Thoracic aorta (tissue), 2 donors: ENCODE results near the gene STK38L. TPM values are rescaled to one million over a fixed set of nuclear protein-coding genes. Genes with fewer than 3 reads are reported as not detected.
A peak's percentile ranks its signal among the peaks of the same experiment; 100 is the strongest.

Source experiments
- ATAC-seq: fragments of 150-250 bp; one replicate; pipeline ENCODE4 v1.8.0; 2017; ENCODE audit warnings: low read depth; ENCODE audit not compliant: insufficient number of reproducible peaks, low FRiP score
- DNase-seq: peaks from one replicate; pipeline ENCODE4 v3.0.0-alpha.2; 2020; ENCODE audit warnings: low spot score
- H3K27ac ChIP-seq, 2 donors: fragments of 200-600 bp; sonication (generic); 1 replicate in 1 of 2; 2 replicates in 1 of 2; pipeline ENCODE4 v1.5.1; 2016; ENCODE audit warnings: mild to moderate bottlenecking in 2 of 2, moderate library complexity in 2 of 2
- H3K27me3 ChIP-seq: fragments of 200-600 bp; sonication (generic); replicated peaks from 2 replicates; pipeline ENCODE4 v1.6.0; 2016; ENCODE audit warnings: mild to moderate bottlenecking; ENCODE audit not compliant: insufficient read depth
- H3K36me3 ChIP-seq: fragments of 200-600 bp; sonication (generic); one replicate; pipeline ENCODE4 v1.5.1; 2016
- H3K4me1 ChIP-seq, 2 donors: fragments of 200-600 bp; sonication (generic); 1 replicate in 1 of 2; 2 replicates in 1 of 2; pipeline versions ENCODE4 v1.5.1 to v1.6.0; 2016; ENCODE audit warnings: low read depth in 2 of 2, mild to moderate bottlenecking in 1 of 2; ENCODE audit not compliant: control insufficient read depth in 1 of 2
- H3K4me3 ChIP-seq: fragments of 200-600 bp; sonication (generic); 2 replicates; pipeline ENCODE4 v1.5.1; 2016; ENCODE audit warnings: mild to moderate bottlenecking
- H3K9me3 ChIP-seq: fragments of 200-600 bp; sonication (generic); 2 replicates; pipeline ENCODE4 v1.5.1; 2016
- total RNA-seq, 2 donors: library from RNA; depleted of rRNA; stranded (reverse); fragments of >200 nt; gene quantifications; one replicate each; pipeline versions ENCODE4 v1.1.0 to v1.2.3, GENCODE V29; 2016
- TF ChIP-seq, protein P1 (sequence below): fragments of 200-600 bp; sonication (generic); IDR thresholded peaks from one replicate; pipeline ENCODE4 v1.5.1; 2019; ENCODE audit warnings: antibody characterized with exemption

STK38L gene
- 100 to 1,000 TPM; 216 to 227 TPM for total RNA-seq

DNA sequence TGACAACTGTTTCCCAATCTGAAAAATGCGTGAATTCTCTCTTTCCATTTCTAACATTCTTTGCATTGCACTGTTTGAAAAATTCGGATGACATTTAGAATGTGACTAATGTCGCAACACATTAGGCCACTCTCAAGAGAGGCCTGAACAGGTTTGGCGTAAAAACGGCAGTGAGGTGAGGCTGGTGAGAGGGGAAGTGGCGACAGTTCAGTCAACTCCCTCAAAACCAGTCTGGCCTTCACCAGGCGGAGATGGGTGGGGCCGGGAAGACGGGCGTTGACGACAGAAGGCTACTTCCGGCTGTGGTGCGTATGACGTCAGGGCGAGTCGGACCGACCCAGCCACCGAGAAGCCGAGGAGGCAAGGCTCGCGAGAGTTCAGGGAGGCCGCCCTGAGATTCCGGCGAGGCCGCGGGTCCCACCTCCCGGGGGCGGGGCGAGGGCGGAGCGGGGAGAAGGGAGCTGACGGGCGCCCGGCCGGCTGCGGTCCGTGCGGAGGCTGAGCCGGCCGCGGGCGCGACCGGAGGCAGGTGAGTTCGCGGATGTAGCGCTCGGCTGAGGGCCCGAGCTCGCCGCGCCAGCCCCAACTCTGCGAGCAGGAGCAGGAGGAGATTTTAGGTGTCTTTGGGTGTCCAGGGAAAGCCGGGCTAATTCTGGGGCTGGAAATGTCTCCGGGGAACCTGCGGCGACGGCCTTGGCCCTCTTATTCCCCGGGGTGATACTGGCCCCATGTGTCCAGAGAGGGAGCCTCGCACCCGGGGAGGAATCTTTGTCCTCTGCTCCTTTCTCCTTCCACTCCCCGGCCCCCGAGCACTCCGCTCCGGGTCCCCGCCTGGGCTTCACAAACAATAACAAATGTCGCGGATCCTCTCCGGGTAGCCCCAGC lies at the start of gene STK38L:
Gene STK38L, plus strand, starts transcription at position 483 of the 885 bp plus-strand sequence. CDS start 53,435 bp downstream, outside the sequence.
- peak; percentile 98 for ATAC-seq
- Histone ChIP-seq H3K9me3 (no peaks in the 10 kb centered on the region), H3K27ac (peak within 1 kb of the TSS; percentile 98), H3K4me3 (peak within 1 kb of the TSS; percentile 86), H3K27me3 (no peaks in the 10 kb centered on the region), H3K4me1 (peaks cover 5 to 15% of the 10 kb centered on the region in 2 donors), H3K36me3 (no peaks in the 10 kb centered on the region)
- TF ChIP-seq, protein P1, sequence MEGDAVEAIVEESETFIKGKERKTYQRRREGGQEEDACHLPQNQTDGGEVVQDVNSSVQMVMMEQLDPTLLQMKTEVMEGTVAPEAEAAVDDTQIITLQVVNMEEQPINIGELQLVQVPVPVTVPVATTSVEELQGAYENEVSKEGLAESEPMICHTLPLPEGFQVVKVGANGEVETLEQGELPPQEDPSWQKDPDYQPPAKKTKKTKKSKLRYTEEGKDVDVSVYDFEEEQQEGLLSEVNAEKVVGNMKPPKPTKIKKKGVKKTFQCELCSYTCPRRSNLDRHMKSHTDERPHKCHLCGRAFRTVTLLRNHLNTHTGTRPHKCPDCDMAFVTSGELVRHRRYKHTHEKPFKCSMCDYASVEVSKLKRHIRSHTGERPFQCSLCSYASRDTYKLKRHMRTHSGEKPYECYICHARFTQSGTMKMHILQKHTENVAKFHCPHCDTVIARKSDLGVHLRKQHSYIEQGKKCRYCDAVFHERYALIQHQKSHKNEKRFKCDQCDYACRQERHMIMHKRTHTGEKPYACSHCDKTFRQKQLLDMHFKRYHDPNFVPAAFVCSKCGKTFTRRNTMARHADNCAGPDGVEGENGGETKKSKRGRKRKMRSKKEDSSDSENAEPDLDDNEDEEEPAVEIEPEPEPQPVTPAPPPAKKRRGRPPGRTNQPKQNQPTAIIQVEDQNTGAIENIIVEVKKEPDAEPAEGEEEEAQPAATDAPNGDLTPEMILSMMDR: no peak
- DNase-seq: peak; percentile 90

DNA sequence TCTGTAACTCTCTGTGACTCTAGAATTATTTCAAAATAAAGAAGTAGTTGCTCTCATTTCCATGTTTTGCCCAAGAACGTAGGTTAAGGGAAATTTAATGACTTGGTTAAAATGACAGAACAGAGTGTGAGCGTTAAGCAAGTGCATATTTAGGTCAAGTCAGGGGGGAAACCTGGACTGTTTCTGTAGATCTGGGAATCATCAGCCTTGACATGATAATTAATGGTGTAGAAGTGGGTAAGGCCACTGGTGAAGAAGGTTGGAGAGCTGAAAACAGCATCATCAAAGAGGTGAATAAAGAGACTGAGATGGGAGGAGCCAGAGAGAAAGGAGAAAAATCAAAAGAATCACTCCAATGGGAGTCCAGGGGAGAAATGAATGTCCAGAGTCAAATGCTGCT lies 49.4 kb upstream of the STK38L start:
- TF ChIP-seq, protein P1: no peak
- Histone ChIP-seq H3K27me3 (no peaks in the 10 kb centered on the region), H3K27ac (peak overlapping the region; percentile 93 to 97), H3K9me3 (no peaks in the 10 kb centered on the region), H3K4me1 (peaks cover 44 to 83% of the 10 kb centered on the region in 2 donors), H3K36me3 (no peaks in the 10 kb centered on the region), H3K4me3 (no peak overlapping the region)
- no peak for ATAC-seq
- no peak for DNase-seq

DNA sequence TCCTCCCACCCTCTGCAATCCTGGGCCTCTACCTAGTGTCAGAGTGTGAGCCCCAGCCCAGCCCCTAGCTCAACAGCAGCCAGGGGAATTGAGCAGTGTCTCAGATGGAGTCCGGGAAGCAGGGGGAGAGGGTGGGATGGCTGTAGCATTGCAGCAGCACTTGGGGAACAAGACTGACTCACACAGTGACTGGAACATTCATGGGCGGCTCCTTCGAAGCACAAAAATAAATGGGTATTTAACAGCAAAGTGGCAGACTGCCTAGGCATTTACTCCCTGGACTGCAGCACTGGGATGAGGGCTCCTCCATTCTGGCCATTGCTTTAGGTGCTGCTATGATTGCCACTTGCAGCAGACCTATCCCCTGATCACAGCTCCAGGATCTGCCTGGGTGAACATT lies 46.0 kb upstream of the STK38L start:
- no peaks in the 10 kb centered on the region for H3K36me3 ChIP-seq
- no peaks in the 10 kb centered on the region for H3K9me3 ChIP-seq
- H3K4me3 ChIP-seq: peak overlapping the region; percentile 16
- DNase-seq (peak; percentile 69), ATAC-seq (peak; percentile 85)
- no peaks in the 10 kb centered on the region for H3K27me3 ChIP-seq
- peak overlapping the region; percentile 93 to 97 for H3K27ac ChIP-seq
- TF ChIP-seq, protein P1: no peak
- peaks cover 38 to 83% of the 10 kb centered on the region in 2 donors for H3K4me1 ChIP-seq

DNA sequence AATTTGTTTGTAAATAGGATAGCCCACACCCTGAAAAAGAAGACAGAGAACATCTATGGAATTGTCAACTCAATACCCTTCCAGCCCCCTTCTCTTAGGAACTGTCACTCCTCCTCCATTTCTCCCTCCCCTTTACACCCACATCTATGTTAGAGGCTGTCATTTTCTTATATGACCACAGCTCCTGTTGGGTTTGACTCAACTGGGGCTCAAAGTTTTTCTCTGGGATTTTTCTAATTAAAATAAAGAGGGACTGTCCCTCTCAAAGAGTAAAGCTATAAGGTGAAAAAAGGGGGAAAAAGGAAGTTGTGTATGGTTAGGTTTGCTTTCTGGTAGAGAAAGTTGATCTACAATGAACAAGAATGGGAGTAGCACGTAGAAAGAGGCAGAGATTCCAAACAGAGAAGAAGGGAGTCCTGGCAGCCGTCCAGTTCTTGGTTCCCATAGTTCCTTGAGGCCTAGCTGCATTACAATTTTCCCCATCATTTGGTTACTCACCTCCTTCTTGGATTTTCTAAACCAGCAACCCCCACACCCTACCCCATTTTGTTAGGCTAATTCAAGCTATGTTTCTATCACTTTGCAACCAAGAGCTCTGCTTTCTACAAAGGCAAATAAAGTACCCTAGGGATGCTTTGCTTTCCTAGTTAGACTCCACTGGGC lies 44.3 kb upstream of the STK38L start:
- no peak overlapping the region for H3K4me3 ChIP-seq
- no peaks in the 10 kb centered on the region for H3K36me3 ChIP-seq
- ATAC-seq (no peak), DNase-seq (no peak)
- TF ChIP-seq, protein P1: no peak
- H3K9me3 ChIP-seq: no peaks in the 10 kb centered on the region
- H3K27ac ChIP-seq: peak overlapping the region; percentile 93 to 97
- H3K27me3 ChIP-seq: no peaks in the 10 kb centered on the region
- peaks cover 35 to 66% of the 10 kb centered on the region in 2 donors for H3K4me1 ChIP-seq

DNA sequence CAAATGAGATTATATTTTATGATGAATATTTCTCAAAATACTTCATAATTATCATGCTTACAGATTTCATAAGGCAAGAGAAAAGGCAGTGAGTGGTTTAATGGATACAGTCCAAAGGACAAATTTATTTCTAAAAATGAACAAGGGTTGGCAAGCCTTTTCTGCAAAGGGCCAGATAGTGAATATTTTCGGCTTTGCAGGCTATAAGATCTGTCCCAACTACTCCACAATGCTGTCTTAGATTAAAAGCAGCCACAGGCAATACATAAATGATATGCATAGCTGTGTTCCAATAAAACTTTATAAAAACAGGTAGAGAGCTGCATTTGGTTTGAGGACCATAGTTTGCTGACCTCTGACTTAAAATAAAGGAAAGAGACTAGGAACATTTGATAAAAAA lies 42.9 kb upstream of the STK38L start:
- H3K27me3 ChIP-seq: no peaks in the 10 kb centered on the region
- H3K27ac ChIP-seq: peak overlapping the region; percentile 41 to 97
- no peaks in the 10 kb centered on the region for H3K9me3 ChIP-seq
- H3K4me1 ChIP-seq: peaks cover 35 to 57% of the 10 kb centered on the region in 2 donors
- H3K4me3 ChIP-seq: no peak overlapping the region
- H3K36me3 ChIP-seq: no peaks in the 10 kb centered on the region
- TF ChIP-seq, protein P1: no peak
- ATAC-seq (no peak), DNase-seq (no peak)
